Measurements from ENCODE around the gene TMEM97. TPM values are rescaled to one million over a fixed set of nuclear protein-coding genes. Genes with fewer than 3 reads are reported as not detected.
A peak's percentile ranks its signal among the peaks of the same experiment; 100 is the strongest.
"Not testable (repeated sequence)": the region's sequence is repeated elsewhere in the genome, so short reads cannot be mapped to it uniquely, and the experiment has no call there.

TMEM97 gene
- total RNA-seq, 1 donor from 2014 or later, result 59.4 TPM

- Mint-ChIP-seq H3K27me3 (ENCODE audit: unreplicated experiment) (peaks cover 26% of the 10 kb centered on the region), H3K9me3 (ENCODE audit: unreplicated experiment) (no peaks in the 10 kb centered on the region), H3K27ac (ENCODE audit: unreplicated experiment) (peak overlapping the region; percentile 100), H3K4me3 (ENCODE audit: unreplicated experiment) (peak overlapping the region; percentile 99), H3K4me1 (ENCODE audit: unreplicated experiment) (peaks cover 60% of the 10 kb centered on the region), H3K36me3 (ENCODE audit: low read depth, unreplicated experiment) (peaks cover 25% of the 10 kb centered on the region)
- DNase-seq (ENCODE audit: low spot score), result peak; percentile 70
- TF ChIP-seq CTCF (IDR thresholded peaks at IDR 0.05; ENCODE audit: unreplicated experiment), result no peak
Observed at GRCh38 chr17:28335959-28336871, 17.2 kb downstream of the TMEM97 start.

DNA sequence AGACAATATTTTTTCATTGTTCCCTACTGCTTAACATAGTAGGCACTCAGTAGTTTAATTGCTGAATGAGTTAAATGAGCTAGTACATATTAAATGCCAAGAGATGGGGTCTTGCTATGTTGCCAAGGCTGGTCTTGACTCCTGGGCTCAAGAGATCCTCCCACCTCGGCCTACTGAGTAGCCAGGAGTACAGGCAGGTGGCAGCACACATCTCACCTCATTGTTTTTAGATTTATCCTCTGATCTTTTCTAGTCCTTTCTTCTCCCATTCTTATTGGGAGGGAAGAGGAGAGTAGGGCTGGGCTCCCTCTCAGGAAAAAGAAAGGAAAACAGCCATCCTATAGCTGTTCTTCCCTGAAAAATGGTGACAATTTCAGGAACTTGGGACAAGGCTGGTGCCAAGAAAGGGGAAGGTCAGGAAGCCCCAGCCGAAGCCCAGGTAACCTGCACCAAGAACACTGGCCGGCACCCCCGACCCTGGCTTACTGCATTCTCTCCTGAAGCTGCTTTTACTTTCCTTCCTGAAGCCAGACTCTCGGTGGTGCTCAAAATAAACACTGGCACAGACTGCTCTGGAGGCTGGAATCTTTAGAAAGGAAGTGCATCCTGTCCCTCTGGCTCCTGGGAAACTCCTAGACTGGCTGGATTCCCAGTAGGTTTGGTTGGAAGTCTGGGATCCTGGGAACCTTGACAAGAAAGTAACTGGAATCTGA is 19.2 kb downstream of the TMEM97 start:
- peak overlapping the region; percentile 82 for H3K4me3 Mint-ChIP-seq (ENCODE audit: unreplicated experiment)
- DNase-seq (ENCODE audit: low spot score), result no peak
- H3K36me3 Mint-ChIP-seq (ENCODE audit: low read depth, unreplicated experiment), result peaks cover 31% of the 10 kb centered on the region
- no peak for TF ChIP-seq CTCF (IDR thresholded peaks at IDR 0.05; ENCODE audit: unreplicated experiment)
- H3K9me3 Mint-ChIP-seq (ENCODE audit: unreplicated experiment), result no peaks in the 10 kb centered on the region
- H3K4me1 Mint-ChIP-seq (ENCODE audit: unreplicated experiment), result peaks cover 49% of the 10 kb centered on the region
- H3K27ac Mint-ChIP-seq (ENCODE audit: unreplicated experiment), result peak overlapping the region; percentile 16
- H3K27me3 Mint-ChIP-seq (ENCODE audit: unreplicated experiment), result peaks cover 24% of the 10 kb centered on the region

DNA sequence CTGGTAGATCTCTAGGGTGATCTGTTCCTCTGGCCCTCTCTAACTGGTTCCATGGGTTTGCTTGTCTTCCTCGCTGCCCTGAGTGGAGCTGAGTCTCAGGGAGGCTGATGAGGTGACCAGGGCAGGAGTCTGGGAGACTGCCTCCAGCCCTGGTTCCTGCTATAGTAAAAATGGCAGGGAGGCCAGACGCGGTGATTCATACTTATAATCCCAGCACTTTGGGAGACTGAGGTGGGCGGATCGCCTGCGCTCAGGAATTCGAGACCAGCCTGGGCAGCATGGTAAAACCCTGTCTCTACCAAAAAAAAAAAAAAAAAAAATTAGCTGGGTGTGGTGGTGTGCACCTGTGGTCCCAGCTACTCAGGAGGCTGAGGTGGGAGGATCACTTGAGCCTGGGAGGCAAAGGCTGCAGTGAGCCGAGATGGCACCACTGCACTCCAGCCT is 19.8 kb downstream of the TMEM97 start:
- Mint-ChIP-seq H3K27ac (ENCODE audit: unreplicated experiment) (peak overlapping the region; percentile 16), H3K4me1 (ENCODE audit: unreplicated experiment) (peaks cover 43% of the 10 kb centered on the region), H3K27me3 (ENCODE audit: unreplicated experiment) (peaks cover 24% of the 10 kb centered on the region), H3K4me3 (ENCODE audit: unreplicated experiment) (peak overlapping the region; percentile 82), H3K36me3 (ENCODE audit: low read depth, unreplicated experiment) (peaks cover 33% of the 10 kb centered on the region)
- not testable (repeated sequence) for DNase-seq (ENCODE audit: low spot score); H3K9me3 Mint-ChIP-seq (ENCODE audit: unreplicated experiment)

DNA sequence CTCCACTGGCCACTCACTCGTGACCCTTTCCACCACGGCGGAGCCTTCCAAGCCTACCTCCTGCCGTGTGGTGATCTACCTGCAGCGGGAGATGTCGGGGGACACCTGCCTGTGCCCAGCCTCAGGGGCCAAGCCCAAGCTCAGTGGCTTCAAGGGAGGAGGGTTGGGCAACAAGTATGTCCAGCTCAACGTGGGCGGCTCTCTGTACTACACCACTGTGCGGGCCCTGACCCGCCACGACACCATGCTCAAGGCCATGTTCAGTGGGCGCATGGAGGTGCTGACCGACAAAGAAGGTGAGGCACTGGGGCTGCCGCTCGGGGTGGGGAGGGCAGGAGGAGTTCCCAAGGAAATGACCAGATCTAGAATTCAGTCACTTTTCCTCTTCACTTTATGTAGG is 20.4 kb downstream of the TMEM97 start:
- peaks cover 23% of the 10 kb centered on the region for H3K27me3 Mint-ChIP-seq (ENCODE audit: unreplicated experiment)
- no peak for TF ChIP-seq CTCF (IDR thresholded peaks at IDR 0.05; ENCODE audit: unreplicated experiment)
- H3K4me1 Mint-ChIP-seq (ENCODE audit: unreplicated experiment), result peaks cover 37% of the 10 kb centered on the region
- H3K27ac Mint-ChIP-seq (ENCODE audit: unreplicated experiment), result peak overlapping the region; percentile 70
- peaks cover 33% of the 10 kb centered on the region for H3K36me3 Mint-ChIP-seq (ENCODE audit: low read depth, unreplicated experiment)
- H3K4me3 Mint-ChIP-seq (ENCODE audit: unreplicated experiment), result no peak overlapping the region
- no peaks in the 10 kb centered on the region for H3K9me3 Mint-ChIP-seq (ENCODE audit: unreplicated experiment)
- DNase-seq (ENCODE audit: low spot score), result no peak

DNA sequence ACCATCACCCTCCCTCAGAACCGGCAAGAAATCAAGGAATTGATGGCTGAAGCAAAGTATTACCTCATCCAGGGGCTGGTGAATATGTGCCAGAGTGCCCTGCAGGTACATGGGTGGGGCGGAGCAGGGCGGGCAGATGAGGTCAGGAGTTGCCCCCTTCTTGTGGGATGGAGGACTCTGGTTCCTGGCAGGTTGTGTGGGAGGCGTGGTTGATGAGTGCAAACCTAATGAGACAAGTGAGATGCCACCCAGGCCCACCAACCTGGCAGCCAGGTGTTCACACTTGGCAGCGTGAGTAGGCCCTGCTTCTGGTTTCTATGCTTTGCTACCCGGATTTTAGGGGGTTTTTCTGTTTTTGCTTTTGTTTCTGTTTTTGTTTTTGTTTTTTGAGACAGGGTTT is 21.4 kb downstream of the TMEM97 start:
- H3K4me1 Mint-ChIP-seq (ENCODE audit: unreplicated experiment), result peaks cover 30% of the 10 kb centered on the region
- TF ChIP-seq CTCF (IDR thresholded peaks at IDR 0.05; ENCODE audit: unreplicated experiment), result no peak

More for the DNA sequence above, 21.4 kb downstream of the TMEM97 start:
- peaks cover 32% of the 10 kb centered on the region for H3K36me3 Mint-ChIP-seq (ENCODE audit: low read depth, unreplicated experiment)
- peaks cover 15% of the 10 kb centered on the region for H3K27me3 Mint-ChIP-seq (ENCODE audit: unreplicated experiment)
- H3K9me3 Mint-ChIP-seq (ENCODE audit: unreplicated experiment), result no peaks in the 10 kb centered on the region
- H3K27ac Mint-ChIP-seq (ENCODE audit: unreplicated experiment), result peak overlapping the region; percentile 18
- H3K4me3 Mint-ChIP-seq (ENCODE audit: unreplicated experiment), result no peak overlapping the region
- DNase-seq (ENCODE audit: low spot score), result no peak
